ENCODE measurements around the gene IL1R2.
"Not testable (repeated sequence)": the region's sequence is repeated elsewhere in the genome, so short reads cannot be mapped to it uniquely, and the experiment has no call there.

Gene IL1R2

DNA sequence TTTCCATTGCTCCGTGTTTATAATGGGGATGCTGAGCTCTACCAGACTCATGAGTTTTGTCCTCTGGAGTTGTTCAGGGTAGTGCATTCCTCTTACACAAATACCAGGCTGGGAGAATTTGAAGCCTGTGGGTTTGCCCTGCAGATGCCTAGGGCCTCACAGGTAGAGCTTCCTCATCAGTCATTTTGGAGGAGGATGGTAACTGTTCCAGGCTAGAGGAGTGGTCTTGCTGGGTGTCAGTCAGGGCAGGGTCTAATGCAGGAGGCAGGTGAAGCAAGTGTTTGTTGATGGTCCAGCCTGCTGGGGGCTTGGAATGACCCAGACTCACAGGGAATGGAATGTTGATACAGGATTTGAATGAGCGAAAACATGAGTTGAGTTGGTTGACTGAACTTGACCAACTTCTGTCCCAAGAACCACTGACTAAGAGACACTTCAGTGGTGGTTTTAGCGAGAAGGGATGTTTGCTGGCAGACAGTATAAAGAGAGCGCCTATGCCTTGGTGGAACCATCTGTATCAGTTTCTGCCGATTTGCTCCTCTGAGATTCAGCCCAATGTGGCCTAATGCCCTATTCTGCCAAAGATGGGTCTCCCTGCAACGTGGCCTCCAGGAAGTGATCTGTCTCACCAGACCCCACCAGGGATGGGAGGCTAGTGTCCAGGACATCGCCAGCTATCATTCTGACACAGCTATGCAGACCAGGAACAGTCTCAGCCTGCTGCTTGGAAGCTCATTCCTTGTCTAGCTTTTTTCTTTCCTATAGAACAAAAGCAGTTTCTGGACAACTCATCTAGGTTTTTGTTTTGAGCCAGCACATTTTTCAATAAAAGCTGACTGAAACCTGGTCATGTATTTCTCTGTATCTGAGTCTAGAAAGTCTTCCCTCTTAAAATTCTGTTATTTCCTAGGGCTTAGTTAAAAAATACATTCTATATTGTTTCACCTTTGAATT, 9.3 kb downstream of the IL1R2 start:
- Mint-ChIP-seq H3K36me3 (ENCODE audit: low read depth) (no peaks in the 10 kb centered on the region), H3K27ac (no peak overlapping the region), H3K4me1 (ENCODE audit: low read depth) (peaks cover 15% of the 10 kb centered on the region), H3K9me3 (no peaks in the 10 kb centered on the region), H3K4me3 (no peak overlapping the region), H3K27me3 (ENCODE audit: low read depth) (no peaks in the 10 kb centered on the region)

DNA sequence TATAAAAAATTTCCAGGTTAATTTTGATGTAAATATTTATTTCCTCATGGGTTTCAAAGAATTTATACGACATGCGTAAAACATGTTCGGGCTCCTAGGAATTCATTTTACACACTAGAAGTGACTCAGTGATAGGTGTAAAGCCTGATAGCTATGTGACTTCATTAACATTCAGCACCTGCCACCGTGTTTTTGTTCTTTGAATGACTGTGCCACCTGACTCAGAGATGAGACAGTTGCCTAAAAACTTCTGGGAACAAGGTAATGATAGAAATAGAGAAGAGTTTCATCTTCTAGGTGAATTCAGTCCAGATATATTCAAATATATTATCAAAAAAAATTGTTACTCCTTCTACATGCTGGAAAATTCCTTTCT, 10.0 kb downstream of the IL1R2 start:
- peaks cover 17% of the 10 kb centered on the region for H3K4me1 Mint-ChIP-seq (ENCODE audit: low read depth)
- no peak overlapping the region for H3K4me3 Mint-ChIP-seq
- H3K36me3 Mint-ChIP-seq (ENCODE audit: low read depth), result no peaks in the 10 kb centered on the region
- H3K27ac Mint-ChIP-seq, result no peak overlapping the region
- H3K27me3 Mint-ChIP-seq (ENCODE audit: low read depth), result no peaks in the 10 kb centered on the region
- H3K9me3 Mint-ChIP-seq, result no peaks in the 10 kb centered on the region

DNA sequence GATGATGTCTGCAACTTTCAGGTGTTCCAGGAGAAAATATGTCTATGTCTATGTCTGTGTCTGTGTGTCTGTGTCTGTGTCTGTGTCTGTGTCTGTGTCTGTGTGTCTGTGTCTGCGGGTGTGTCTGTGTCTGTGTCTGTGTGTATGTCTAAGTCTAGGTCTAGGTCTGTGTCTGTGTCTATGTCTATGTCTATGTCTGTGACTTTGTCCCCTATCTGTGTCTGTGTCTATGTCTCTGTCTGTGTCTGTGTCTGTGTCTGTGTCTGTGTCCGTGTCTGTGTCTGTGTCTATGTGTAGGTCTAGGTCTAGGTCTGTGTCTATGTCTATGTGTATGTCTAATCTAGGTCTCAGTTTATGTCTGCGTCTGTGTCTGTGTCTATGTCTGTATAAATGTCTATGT, 10.5 kb downstream of the IL1R2 start:
- Mint-ChIP-seq H3K9me3 (no peaks in the 10 kb centered on the region), H3K27ac (no peak overlapping the region), H3K27me3 (ENCODE audit: low read depth) (no peaks in the 10 kb centered on the region), H3K4me1 (ENCODE audit: low read depth) (peaks cover 17% of the 10 kb centered on the region), H3K36me3 (ENCODE audit: low read depth) (no peaks in the 10 kb centered on the region), H3K4me3 (no peak overlapping the region)

DNA sequence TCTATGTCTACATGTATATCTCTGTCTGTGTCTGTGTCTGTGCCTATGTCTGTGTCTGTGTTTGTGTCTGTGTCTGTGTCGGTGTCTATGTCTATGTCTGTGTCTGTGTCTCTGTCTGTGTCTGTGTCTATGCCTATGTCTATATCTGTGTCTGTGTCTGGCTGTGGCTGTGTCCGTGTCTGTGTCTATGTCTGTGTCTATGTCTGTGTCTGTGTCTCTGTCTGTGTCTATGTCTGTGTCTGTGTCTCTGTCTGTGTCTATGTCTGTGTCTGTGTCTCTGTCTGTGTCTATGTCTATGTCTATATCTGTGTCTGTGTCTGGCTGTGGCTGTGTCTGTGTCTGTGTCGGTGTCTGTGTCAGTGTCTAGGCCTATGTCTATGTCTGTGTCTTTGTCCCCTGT, 11.1 kb downstream of the IL1R2 start:
- H3K4me1 Mint-ChIP-seq (ENCODE audit: low read depth), result peaks cover 17% of the 10 kb centered on the region
- H3K27me3 Mint-ChIP-seq (ENCODE audit: low read depth); H3K27ac Mint-ChIP-seq; H3K36me3 Mint-ChIP-seq (ENCODE audit: low read depth); H3K9me3 Mint-ChIP-seq; H3K4me3 Mint-ChIP-seq: not testable (repeated sequence)

DNA sequence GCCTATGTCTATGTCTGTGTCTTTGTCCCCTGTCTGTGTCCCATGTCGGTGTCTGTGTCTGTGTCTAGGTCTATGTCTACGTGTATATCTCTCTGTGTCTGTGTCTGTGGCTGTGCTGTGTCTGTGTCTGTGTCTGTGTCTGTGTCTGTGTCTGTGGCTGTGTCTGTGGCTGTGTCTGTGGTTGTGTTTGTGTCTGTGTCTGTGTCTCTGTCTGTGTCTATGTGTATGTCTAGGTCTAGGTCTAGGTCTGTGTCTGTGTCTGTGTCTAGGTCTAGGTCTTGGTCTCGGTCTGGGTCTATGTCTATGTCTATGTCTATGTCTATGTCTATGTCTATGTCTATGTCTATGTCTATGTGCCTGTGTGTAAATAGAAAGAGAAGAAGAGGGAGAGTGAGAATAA, 11.9 kb downstream of the IL1R2 start:
- H3K4me3 Mint-ChIP-seq, result no peak overlapping the region
- no peaks in the 10 kb centered on the region for H3K9me3 Mint-ChIP-seq
- no peak overlapping the region for H3K27ac Mint-ChIP-seq
- H3K27me3 Mint-ChIP-seq (ENCODE audit: low read depth), result no peaks in the 10 kb centered on the region
- peaks cover 17% of the 10 kb centered on the region for H3K4me1 Mint-ChIP-seq (ENCODE audit: low read depth)
- no peaks in the 10 kb centered on the region for H3K36me3 Mint-ChIP-seq (ENCODE audit: low read depth)

DNA sequence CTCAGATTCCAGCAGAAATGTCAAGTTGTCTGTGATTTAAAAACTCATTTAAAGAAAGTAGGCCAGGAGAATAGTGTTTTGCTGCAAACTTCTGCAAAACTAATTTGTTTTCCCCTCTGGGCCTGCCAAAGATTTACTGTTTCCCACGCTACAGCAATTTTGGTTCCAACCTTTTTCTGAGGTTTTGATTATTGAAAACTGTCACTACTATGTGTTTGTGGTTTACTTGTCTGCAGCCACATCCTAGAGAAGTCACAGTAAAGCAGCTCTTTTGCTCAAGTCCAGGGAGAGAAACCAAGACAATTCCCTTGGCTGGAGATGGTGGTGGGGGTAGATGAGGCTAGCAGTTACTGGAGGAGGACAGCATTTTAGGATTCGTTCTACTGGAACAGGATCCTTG, 12.8 kb downstream of the IL1R2 start:
- no peaks in the 10 kb centered on the region for H3K36me3 Mint-ChIP-seq (ENCODE audit: low read depth)
- no peak overlapping the region for H3K4me3 Mint-ChIP-seq
- H3K9me3 Mint-ChIP-seq, result no peaks in the 10 kb centered on the region
- no peak overlapping the region for H3K27ac Mint-ChIP-seq
- H3K27me3 Mint-ChIP-seq (ENCODE audit: low read depth), result no peaks in the 10 kb centered on the region
- H3K4me1 Mint-ChIP-seq (ENCODE audit: low read depth), result peaks cover 12% of the 10 kb centered on the region

DNA sequence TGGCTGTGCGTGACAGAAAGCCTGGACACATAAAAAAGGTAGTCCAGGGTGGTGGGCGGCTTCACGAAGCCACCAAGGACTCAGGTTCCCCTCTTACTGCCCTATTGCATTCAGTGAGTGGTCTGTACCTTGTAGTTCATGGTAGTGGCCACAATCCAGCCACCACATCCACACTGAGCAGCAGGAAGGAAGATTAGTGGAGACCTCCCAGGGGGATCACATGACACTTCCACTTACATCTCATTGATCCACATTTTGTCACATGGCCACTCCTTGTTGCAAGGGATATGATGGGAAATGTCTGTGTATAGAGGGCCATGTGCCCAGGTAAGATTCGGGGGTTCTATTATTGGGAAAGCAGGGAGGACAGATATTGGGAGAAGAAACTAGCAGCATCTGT, 13.7 kb downstream of the IL1R2 start:
- no peaks in the 10 kb centered on the region for H3K27me3 Mint-ChIP-seq (ENCODE audit: low read depth)
- peaks cover 10% of the 10 kb centered on the region for H3K4me1 Mint-ChIP-seq (ENCODE audit: low read depth)
- no peaks in the 10 kb centered on the region for H3K36me3 Mint-ChIP-seq (ENCODE audit: low read depth)
- no peaks in the 10 kb centered on the region for H3K9me3 Mint-ChIP-seq
- no peak overlapping the region for H3K27ac Mint-ChIP-seq
- no peak overlapping the region for H3K4me3 Mint-ChIP-seq

DNA sequence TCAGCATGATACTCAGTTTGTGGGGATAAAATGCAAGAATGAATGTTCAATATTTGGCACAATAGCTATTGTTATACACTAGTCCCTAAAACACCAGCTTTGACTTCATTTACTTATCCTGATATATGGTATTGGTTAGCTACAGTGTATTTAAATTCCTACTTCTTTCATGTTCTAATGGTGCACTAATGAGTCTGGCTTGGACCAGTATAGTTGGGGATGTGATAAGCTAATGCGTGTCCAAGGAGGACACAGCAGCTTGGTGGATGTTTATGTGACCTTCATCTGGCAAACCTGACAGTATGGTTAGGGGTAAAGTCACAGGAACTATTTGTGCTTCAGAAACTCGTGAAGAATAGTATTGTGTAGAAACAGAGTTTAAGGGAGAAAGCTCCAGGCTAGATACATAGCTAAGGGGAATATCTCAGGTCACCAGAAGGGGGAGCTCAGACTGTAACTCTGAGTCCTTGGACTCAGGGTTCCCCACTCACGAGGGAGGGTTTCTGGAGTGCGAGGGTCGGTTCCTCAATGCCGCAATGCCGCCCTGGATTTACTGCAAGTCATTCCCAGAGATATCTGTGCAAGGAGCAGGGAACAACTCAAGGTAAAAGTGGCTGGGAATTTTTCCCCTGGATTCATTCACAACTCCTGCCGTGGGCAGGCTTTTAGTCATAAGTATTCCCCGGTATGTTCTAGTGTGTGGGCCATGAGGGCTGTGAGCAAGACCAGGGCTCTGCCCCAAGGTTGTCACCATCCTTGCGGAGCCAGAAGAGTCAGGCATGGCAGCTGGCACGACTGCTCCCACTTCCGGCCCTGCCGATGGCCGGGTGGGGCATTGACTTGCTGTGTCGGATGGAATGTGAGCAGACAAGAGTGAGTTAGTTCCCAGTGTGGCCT, 14.5 kb downstream of the IL1R2 start:
- H3K27me3 Mint-ChIP-seq (ENCODE audit: low read depth), result no peaks in the 10 kb centered on the region
- no peak overlapping the region for H3K4me3 Mint-ChIP-seq
- no peaks in the 10 kb centered on the region for H3K9me3 Mint-ChIP-seq
- H3K4me1 Mint-ChIP-seq (ENCODE audit: low read depth), result peaks cover 4% of the 10 kb centered on the region
- no peaks in the 10 kb centered on the region for H3K36me3 Mint-ChIP-seq (ENCODE audit: low read depth)
- H3K27ac Mint-ChIP-seq, result no peak overlapping the region

DNA sequence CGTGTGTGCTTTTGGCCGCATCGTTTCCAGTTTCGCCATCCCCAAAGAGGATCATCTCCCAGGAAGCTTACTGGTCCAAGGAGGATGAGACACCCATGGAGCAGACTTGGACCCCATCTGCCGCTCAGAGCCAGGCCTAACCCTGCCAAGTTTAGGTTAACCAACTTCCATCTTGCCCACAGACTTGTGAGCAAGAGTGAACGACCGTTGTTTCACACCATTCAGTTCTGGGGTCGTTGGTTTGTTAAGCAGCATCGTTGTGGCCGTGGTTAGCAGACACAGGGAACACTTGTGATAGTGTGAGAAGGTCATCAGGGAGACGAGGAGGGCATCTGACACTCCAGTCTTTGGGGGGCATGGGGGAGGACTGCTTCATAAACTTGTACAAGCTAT, 15.1 kb downstream of the IL1R2 start:
- Mint-ChIP-seq H3K9me3 (no peaks in the 10 kb centered on the region), H3K36me3 (ENCODE audit: low read depth) (no peaks in the 10 kb centered on the region), H3K27ac (no peak overlapping the region)

DNA sequence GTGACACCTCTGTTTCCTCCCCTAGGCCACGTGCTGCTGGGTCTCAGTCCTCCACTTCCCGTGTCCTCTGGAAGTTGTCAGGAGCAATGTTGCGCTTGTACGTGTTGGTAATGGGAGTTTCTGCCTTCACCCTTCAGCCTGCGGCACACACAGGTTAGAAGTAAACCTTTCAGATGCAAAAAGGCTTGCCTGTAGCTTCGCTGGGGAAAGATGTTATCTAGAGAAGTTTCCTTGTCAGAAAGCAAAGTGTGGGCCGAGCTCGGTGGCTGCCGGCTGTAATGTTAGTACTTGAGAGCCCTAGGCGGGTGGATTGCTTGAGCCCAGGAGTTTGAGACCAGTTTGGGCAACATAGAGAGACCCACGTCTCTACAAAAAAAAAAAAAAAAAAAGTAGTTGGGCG, 16.7 kb downstream of the IL1R2 start:
- H3K9me3 Mint-ChIP-seq, result peaks cover 9% of the 10 kb centered on the region
- no peak overlapping the region for H3K27ac Mint-ChIP-seq
- H3K4me3 Mint-ChIP-seq, result no peak overlapping the region
- peaks cover 3% of the 10 kb centered on the region for H3K4me1 Mint-ChIP-seq (ENCODE audit: low read depth)
- H3K36me3 Mint-ChIP-seq (ENCODE audit: low read depth), result peaks cover 4% of the 10 kb centered on the region
- H3K27me3 Mint-ChIP-seq (ENCODE audit: low read depth), result no peaks in the 10 kb centered on the region

More for the DNA sequence above, 15.1 kb downstream of the IL1R2 start:
- no peak overlapping the region for H3K4me3 Mint-ChIP-seq
- peaks cover 3% of the 10 kb centered on the region for H3K4me1 Mint-ChIP-seq (ENCODE audit: low read depth)
- H3K27me3 Mint-ChIP-seq (ENCODE audit: low read depth), result no peaks in the 10 kb centered on the region

DNA sequence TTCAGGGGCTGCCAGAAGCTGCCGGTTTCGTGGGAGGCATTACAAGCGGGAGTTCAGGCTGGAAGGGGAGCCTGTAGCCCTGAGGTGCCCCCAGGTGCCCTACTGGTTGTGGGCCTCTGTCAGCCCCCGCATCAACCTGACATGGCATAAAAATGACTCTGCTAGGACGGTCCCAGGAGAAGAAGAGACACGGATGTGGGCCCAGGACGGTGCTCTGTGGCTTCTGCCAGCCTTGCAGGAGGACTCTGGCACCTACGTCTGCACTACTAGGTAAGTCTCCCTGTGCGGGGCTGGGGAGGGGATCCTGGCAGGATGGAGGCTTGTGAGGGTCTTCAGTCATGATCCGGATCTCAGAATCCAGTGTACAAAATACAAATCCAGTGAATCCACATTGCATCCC, 17.8 kb downstream of the IL1R2 start:
- Mint-ChIP-seq H3K27ac (no peak overlapping the region), H3K4me3 (no peak overlapping the region), H3K4me1 (ENCODE audit: low read depth) (peaks cover 3% of the 10 kb centered on the region), H3K9me3 (peaks cover 11% of the 10 kb centered on the region), H3K36me3 (ENCODE audit: low read depth) (peaks cover 4% of the 10 kb centered on the region), H3K27me3 (ENCODE audit: low read depth) (no peaks in the 10 kb centered on the region)

DNA sequence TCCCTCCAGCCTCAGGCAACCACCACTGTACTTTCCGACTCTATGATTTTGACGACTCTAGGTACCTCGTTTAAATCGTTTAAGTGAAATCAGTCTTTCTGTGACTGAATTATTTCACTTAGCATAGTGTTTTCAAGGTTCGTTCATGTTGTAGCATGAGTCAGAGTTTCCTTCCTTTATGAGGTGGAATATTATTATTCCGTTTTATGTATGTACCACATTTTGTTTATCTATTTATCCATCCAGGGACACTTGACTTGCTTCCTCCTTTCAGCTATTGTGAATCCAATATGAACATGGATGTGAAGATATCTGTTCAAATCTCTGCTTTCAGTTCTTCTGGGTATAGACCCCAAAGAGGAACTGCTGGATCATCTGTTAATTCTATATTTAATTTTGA, 19.1 kb downstream of the IL1R2 start:
- Mint-ChIP-seq H3K9me3 (peaks cover 11% of the 10 kb centered on the region), H3K27me3 (ENCODE audit: low read depth) (no peaks in the 10 kb centered on the region), H3K4me1 (ENCODE audit: low read depth) (peaks cover 3% of the 10 kb centered on the region), H3K36me3 (ENCODE audit: low read depth) (peaks cover 4% of the 10 kb centered on the region), H3K4me3 (no peak overlapping the region), H3K27ac (no peak overlapping the region)

DNA sequence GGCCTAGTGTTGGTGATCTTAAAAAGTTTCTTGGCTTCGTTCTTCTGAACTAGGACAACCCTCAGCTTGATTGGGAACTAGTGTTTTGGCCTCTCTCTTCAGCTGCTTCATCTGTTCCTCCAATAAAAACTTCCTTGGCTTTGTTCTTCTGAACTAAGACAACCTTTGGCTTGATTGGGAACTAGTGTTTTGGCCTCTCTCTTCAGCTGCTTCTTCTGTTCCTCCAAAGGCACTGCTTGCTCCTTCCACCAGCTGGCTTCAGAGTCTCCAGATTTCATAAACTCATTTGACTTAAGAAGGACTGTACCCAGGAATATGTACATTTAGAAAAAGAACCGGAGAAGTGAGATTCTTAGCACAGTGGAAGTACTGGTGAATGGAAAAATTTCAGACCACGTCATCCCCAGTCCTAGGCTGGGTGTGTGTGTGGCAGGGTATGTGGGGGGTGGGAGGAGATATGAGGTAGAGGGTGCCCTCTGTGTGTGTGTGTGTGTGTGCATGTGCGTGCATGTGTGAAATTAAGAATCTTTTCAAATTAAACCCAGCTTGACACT, 20.4 kb downstream of the IL1R2 start:
- no peak overlapping the region for H3K4me3 Mint-ChIP-seq
- H3K4me1 Mint-ChIP-seq (ENCODE audit: low read depth), result no peaks in the 10 kb centered on the region
- no peak overlapping the region for H3K27ac Mint-ChIP-seq
- H3K9me3 Mint-ChIP-seq, result peaks cover 11% of the 10 kb centered on the region
- no peaks in the 10 kb centered on the region for H3K27me3 Mint-ChIP-seq (ENCODE audit: low read depth)
- peaks cover 4% of the 10 kb centered on the region for H3K36me3 Mint-ChIP-seq (ENCODE audit: low read depth)

DNA sequence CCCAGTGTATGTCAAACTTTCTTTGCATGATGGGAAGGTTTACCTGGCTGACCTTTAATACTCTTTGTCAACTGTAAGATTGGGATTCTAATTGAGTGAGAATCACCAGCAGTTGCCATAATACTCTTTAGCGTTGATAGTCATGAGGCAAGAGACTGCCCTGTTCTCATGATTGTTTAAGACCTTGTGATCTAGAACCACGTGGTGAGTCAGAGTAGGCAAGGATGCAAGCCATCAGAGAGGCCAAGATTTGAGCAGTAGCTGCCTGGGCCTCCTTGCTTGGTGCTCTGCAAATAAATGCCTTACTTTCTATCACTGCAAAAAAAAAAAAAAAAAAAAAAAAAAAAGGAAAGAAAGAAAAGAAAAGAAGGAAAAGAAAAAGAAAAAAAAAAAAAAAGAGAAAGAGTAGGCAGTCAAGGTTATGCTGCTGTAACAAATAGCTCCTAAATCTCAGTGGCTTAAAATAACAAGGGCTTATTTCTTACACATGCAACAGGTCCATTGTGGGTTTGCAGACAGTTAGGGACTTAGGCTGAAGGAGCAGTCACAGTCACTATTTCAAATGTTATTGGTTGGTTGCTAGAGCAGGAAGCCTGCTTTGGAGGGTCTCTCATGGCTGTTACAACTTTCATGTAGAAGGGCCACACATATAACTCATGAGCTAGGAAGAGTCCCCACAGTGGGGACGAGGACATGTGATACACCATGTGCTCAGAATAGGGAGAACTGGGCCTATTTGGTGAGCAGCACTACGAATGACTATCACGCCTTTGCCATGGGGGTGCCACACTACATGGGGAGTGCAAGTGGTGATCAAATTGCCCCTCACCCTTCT, 21.7 kb downstream of the IL1R2 start:
- H3K9me3 Mint-ChIP-seq, result peaks cover 11% of the 10 kb centered on the region
- H3K36me3 Mint-ChIP-seq (ENCODE audit: low read depth), result peaks cover 4% of the 10 kb centered on the region
- no peak overlapping the region for H3K4me3 Mint-ChIP-seq
- no peak overlapping the region for H3K27ac Mint-ChIP-seq
- H3K27me3 Mint-ChIP-seq (ENCODE audit: low read depth), result no peaks in the 10 kb centered on the region
- H3K4me1 Mint-ChIP-seq (ENCODE audit: low read depth), result no peaks in the 10 kb centered on the region
